Keratinocyte (primary cell): ENCODE measurements around the gene SYT6. TPM values are rescaled to one million over a fixed set of nuclear protein-coding genes. Genes with fewer than 3 reads are reported as not detected.

Source experiments
- DNase-seq: peaks from one replicate; pipeline ENCODE4 v3.0.0-alpha.2; 2011; ENCODE audit warnings: low read depth, missing footprints, low spot score
- FAIRE-seq: peaks from 2 replicates; lab custom pipeline; 2011; peaks lifted over from hg19 to GRCh38; lab: Jason Lieb, UNC
- H2AFZ ChIP-seq: 2 replicates; pipeline ENCODE4 v1.6.0; 2012; ENCODE audit warnings: low read length, control low read depth, inconsistent platforms; ENCODE audit not compliant: control insufficient read depth
- H3K27ac ChIP-seq: 2 replicates; pipeline ENCODE4 v1.5.1; 2011; ENCODE audit warnings: low read length; ENCODE audit not compliant: control insufficient read depth, insufficient read depth
- H3K27me3 ChIP-seq: 3 replicates; pipeline ENCODE4 v1.6.0; 2011; ENCODE audit warnings: low read length; ENCODE audit not compliant: control insufficient read depth, insufficient read depth; ENCODE audit errors: extremely low read depth
- H3K36me3 ChIP-seq, 2 experiments: 2 replicates in 1 of 2; 3 replicates in 1 of 2; pipeline ENCODE4 v1.5.1; 2011; ENCODE audit warnings: low read length in 2 of 2, mild to moderate bottlenecking in 1 of 2; ENCODE audit not compliant: control insufficient read depth in 2 of 2, insufficient read depth in 2 of 2; ENCODE audit errors: extremely low read depth in 1 of 2
- H3K4me1 ChIP-seq: 3 replicates; pipeline ENCODE4 v1.5.1; 2011; ENCODE audit warnings: low read length; ENCODE audit not compliant: control insufficient read depth, insufficient read depth; ENCODE audit errors: extremely low read depth
- H3K4me2 ChIP-seq: 3 replicates; pipeline ENCODE4 v1.6.0; 2011; ENCODE audit warnings: low read depth, low read length; ENCODE audit not compliant: control insufficient read depth, insufficient read depth; ENCODE audit errors: extremely low read depth
- H3K4me3 ChIP-seq, 3 experiments: fragments of 200-600 bp in 1 of 3; sonication (generic) in 1 of 3; 2 replicates in 2 of 3; 3 replicates in 1 of 3; pipeline ENCODE4 v1.5.1; 2011 to 2016; ENCODE audit warnings: low read length in 3 of 3, mild to moderate bottlenecking in 3 of 3, control low read depth in 2 of 3, inconsistent platforms in 1 of 3, low read depth in 1 of 3, mixed read lengths in 1 of 3, mixed run types in 1 of 3, moderate library complexity in 1 of 3; ENCODE audit not compliant: control insufficient read depth in 2 of 3, insufficient read depth in 2 of 3; ENCODE audit errors: extremely low read depth in 1 of 3
- H3K79me2 ChIP-seq: 2 replicates; pipeline ENCODE4 v1.6.0; 2012; ENCODE audit warnings: low read length; ENCODE audit not compliant: control insufficient read depth, insufficient read depth
- H3K9ac ChIP-seq: 3 replicates; pipeline ENCODE4 v1.6.0; 2011; ENCODE audit warnings: low read length; ENCODE audit not compliant: control insufficient read depth, insufficient read depth; ENCODE audit errors: extremely low read depth
- H3K9me1 ChIP-seq: 3 replicates; pipeline ENCODE4 v1.6.0; 2011; ENCODE audit warnings: low read length; ENCODE audit not compliant: control insufficient read depth, insufficient read depth; ENCODE audit errors: extremely low read depth
- H3K9me3 ChIP-seq: 2 replicates; pipeline ENCODE4 v1.5.1; 2012; ENCODE audit warnings: low read depth, low read length; ENCODE audit not compliant: control insufficient read depth
- H4K20me1 ChIP-seq: 3 replicates; pipeline ENCODE4 v1.6.0; 2011; ENCODE audit warnings: low read length; ENCODE audit not compliant: control insufficient read depth, insufficient read depth; ENCODE audit errors: extremely low read depth
- CTCF ChIP-seq, 3 experiments: IDR thresholded peaks in 1 of 3; conservative IDR thresholded peaks in 1 of 3; optimal IDR thresholded peaks in 1 of 3; 2 replicates in 2 of 3; 3 replicates in 1 of 3; pipeline versions ENCODE3 to v1.5.1; 2011; ENCODE audit warnings: low read length in 3 of 3, mild to moderate bottlenecking in 3 of 3, moderate library complexity in 2 of 3, control low read depth in 1 of 3, inconsistent platforms in 1 of 3; ENCODE audit not compliant: insufficient read depth in 2 of 3; ENCODE audit errors: extremely low read depth in 1 of 3
- EZH2 ChIP-seq: IDR thresholded peaks from one replicate; pipeline ENCODE4 v1.6.1; 2012; ENCODE audit warnings: inconsistent platforms, mild to moderate bottlenecking, low read length, moderate library complexity
- dilution Hi-C: fragments of 300-500 bp; cut with MboI; formaldehyde crosslinking; loops from one replicate; pipeline ENCODE4 v1.7.0; 2020; ENCODE audit warnings: low sequenced_read_pairs; ENCODE audit not compliant: extremely low pct_ligation_motif_present
- polyA plus RNA-seq, 5 experiments: library from polyadenylated mRNA; depleted of rRNA in 3 of 5; stranded (reverse) in 3 of 5; stranded (forward) in 1 of 5; unstranded in 1 of 5; fragments of >200 nt; gene quantifications; 1 replicate in 1 of 5; 2 replicates in 3 of 5; 3 replicates in 1 of 5; pipeline versions ENCODE4 v1.2.1 to v1.2.3, GENCODE V29; 2011 to 2012; ENCODE audit warnings: missing spikeins in 2 of 5, low read depth in 1 of 5, low replicate concordance in 1 of 5

The SYT6 gene
- polyA plus RNA-seq, 1 donor (not counting 4 experiments of a cell fraction or from before 2014, with no cell fraction given) = not detected

GRCh38 chr1:114043054-114043453 lies 110.6 kb downstream of the SYT6 start:
- Histone ChIP-seq H3K4me3 (no peak overlapping the region), H3K9me1 (no peaks in the 10 kb centered on the region), H3K9me3 (no peaks in the 10 kb centered on the region), H3K4me2 (no peak overlapping the region), H3K27ac (no peak overlapping the region), H3K36me3 (no peaks in the 10 kb centered on the region), H3K27me3 (peaks cover 7% of the 10 kb centered on the region), H3K9ac (no peak overlapping the region), H3K79me2 (no peaks in the 10 kb centered on the region), H4K20me1 (no peaks in the 10 kb centered on the region), H3K4me1 (peaks cover 4% of the 10 kb centered on the region), H2AFZ (no peak overlapping the region)
- dilution Hi-C loops = no loop called here
- DNase-seq = no peak
- TF ChIP-seq EZH2 = no peak
- no peak for TF ChIP-seq CTCF (optimal IDR thresholded peaks at IDR 0.05 in 1 of 3, IDR thresholded peaks at IDR 0.05 in 1 of 3, conservative IDR thresholded peaks at IDR 0.05 in 1 of 3; ENCODE audit: extremely low read depth in 1 of 3, insufficient read depth in 2 of 3, low read length in 3 of 3)
- no peak for FAIRE-seq

GRCh38 chr1:114040273-114041015 lies 113.2 kb downstream of the SYT6 start:
- Histone ChIP-seq H2AFZ (no peak overlapping the region), H3K36me3 (no peaks in the 10 kb centered on the region), H3K4me2 (no peak overlapping the region), H4K20me1 (no peaks in the 10 kb centered on the region), H3K79me2 (no peaks in the 10 kb centered on the region), H3K4me1 (peaks cover 5% of the 10 kb centered on the region), H3K9me3 (no peaks in the 10 kb centered on the region), H3K4me3 (no peak overlapping the region), H3K27me3 (peaks cover 5% of the 10 kb centered on the region), H3K9ac (no peak overlapping the region), H3K9me1 (no peaks in the 10 kb centered on the region), H3K27ac (no peak overlapping the region)
- DNase-seq (no peak), FAIRE-seq (no peak)
- TF ChIP-seq CTCF (optimal IDR thresholded peaks at IDR 0.05 in 1 of 3, IDR thresholded peaks at IDR 0.05 in 1 of 3, conservative IDR thresholded peaks at IDR 0.05 in 1 of 3; ENCODE audit: extremely low read depth in 1 of 3, insufficient read depth in 2 of 3, low read length in 3 of 3) (no peak), EZH2 (no peak)
- dilution Hi-C loops = no loop called here

Other genes starting within 250 kb of the SYT6 start
- 11.6 to 16.9 TPM (median 16.5 TPM) in 3 replicates for gene AP4B1, start 249.1 kb downstream of the SYT6 start, polyA plus RNA-seq
- gene DCLRE1B, start 248.5 kb downstream of the SYT6 start, polyA plus RNA-seq = 4.8 to 6.4 TPM (median 5.4 TPM) in 3 replicates
- gene HIPK1, start 224.5 kb downstream of the SYT6 start, polyA plus RNA-seq = 19.9 to 23.2 TPM (median 20.5 TPM) in 3 replicates
- gene OLFML3, start 174.4 kb downstream of the SYT6 start, polyA plus RNA-seq = 2.3 to 4.4 TPM (median 2.8 TPM) in 3 replicates